HG02623 (cell line): ENCODE data around the gene MAFG.

Experiments used
- ATAC-seq: cut with Tn5 transposase; IDR thresholded peaks from one replicate; pipeline ENCODE4 v1.9.1; 2021; ENCODE audit warnings: moderate library complexity; ENCODE audit not compliant: unreplicated experiment

MAFG gene

GRCh38 chr17:81870131-81870980 is 57.2 kb downstream of the MAFG start:
- ATAC-seq: peak; percentile 9

- no peak for ATAC-seq
Measured at GRCh38 chr17:81869221-81870130, 58.1 kb downstream of the MAFG start.

- no peak for ATAC-seq
Measured at GRCh38 chr17:81868674-81869220, 58.8 kb downstream of the MAFG start.
